Activated CD8-positive, alpha-beta memory T cell treated with anti-CD3 and anti-CD28 coated beads, Interleukin-2, amount 50 U/mL, for 4 hours (primary cell): ENCODE measurements around the gene AMOTL1.

Experiments
- DNase-seq: peaks from one replicate; pipeline ENCODE4 v3.0.0-alpha.2; 2020

The AMOTL1 gene

GRCh38 chr11:94861306-94861845 is 93.2 kb downstream of the AMOTL1 start:
- no peak for DNase-seq

- DNase-seq, result no peak
Observed at GRCh38 chr11:94862926-94863880, 95.0 kb downstream of the AMOTL1 start.

GRCh38 chr11:94864506-94865045 is 96.4 kb downstream of the AMOTL1 start:
- no peak for DNase-seq

- no peak for DNase-seq
Observed at GRCh38 chr11:94866231-94866822, 98.2 kb downstream of the AMOTL1 start.

- no peak for DNase-seq
Observed at GRCh38 chr11:94866936-94867795, 99.0 kb downstream of the AMOTL1 start.

GRCh38 chr11:94868468-94868867 is 100.3 kb downstream of the AMOTL1 start:
- no peak for DNase-seq

- DNase-seq, result no peak
Observed at GRCh38 chr11:94869186-94869585, 101.0 kb downstream of the AMOTL1 start.

- no peak for DNase-seq
Observed at GRCh38 chr11:94870422-94870821, 102.3 kb downstream of the AMOTL1 start.

- DNase-seq, result no peak
Observed at GRCh38 chr11:94871491-94872185, 103.5 kb downstream of the AMOTL1 start.

GRCh38 chr11:94873916-94874540 is 105.9 kb downstream of the AMOTL1 start:
- DNase-seq, result no peak

- no peak for DNase-seq
Observed at GRCh38 chr11:94876222-94876621, 108.1 kb downstream of the AMOTL1 start.

GRCh38 chr11:94876645-94877442 is 108.7 kb downstream of the AMOTL1 start:
- DNase-seq, result peak; percentile 46

- no peak for DNase-seq
Observed at GRCh38 chr11:94877443-94878200, 109.5 kb downstream of the AMOTL1 start.

- no peak for DNase-seq
Observed at GRCh38 chr11:94879006-94879405, 110.8 kb downstream of the AMOTL1 start.

GRCh38 chr11:94880216-94880615 is 112.1 kb downstream of the AMOTL1 start:
- DNase-seq, result no peak

- no peak for DNase-seq
Observed at GRCh38 chr11:94882931-94883330, 114.8 kb downstream of the AMOTL1 start.

GRCh38 chr11:94883878-94884277 is 115.7 kb downstream of the AMOTL1 start:
- DNase-seq, result no peak

GRCh38 chr11:94884376-94884775 is 116.2 kb downstream of the AMOTL1 start:
- no peak for DNase-seq

- no peak for DNase-seq
Observed at GRCh38 chr11:94885133-94885532, 117.0 kb downstream of the AMOTL1 start.

- DNase-seq, result no peak
Observed at GRCh38 chr11:94885581-94885980, 117.4 kb downstream of the AMOTL1 start.
